Measurements from ENCODE around the gene KRTAP5-10. TPM values are rescaled to one million over a fixed set of nuclear protein-coding genes. Genes with fewer than 3 reads are reported as not detected.
A peak's percentile ranks its signal among the peaks of the same experiment; 100 is the strongest.
"Not testable (repeated sequence)": the region's sequence is repeated elsewhere in the genome, so short reads cannot be mapped to it uniquely, and the experiment has no call there.

The KRTAP5-10 gene
- total RNA-seq, 1 experiment from 2014 or later, result not detected

DNA sequence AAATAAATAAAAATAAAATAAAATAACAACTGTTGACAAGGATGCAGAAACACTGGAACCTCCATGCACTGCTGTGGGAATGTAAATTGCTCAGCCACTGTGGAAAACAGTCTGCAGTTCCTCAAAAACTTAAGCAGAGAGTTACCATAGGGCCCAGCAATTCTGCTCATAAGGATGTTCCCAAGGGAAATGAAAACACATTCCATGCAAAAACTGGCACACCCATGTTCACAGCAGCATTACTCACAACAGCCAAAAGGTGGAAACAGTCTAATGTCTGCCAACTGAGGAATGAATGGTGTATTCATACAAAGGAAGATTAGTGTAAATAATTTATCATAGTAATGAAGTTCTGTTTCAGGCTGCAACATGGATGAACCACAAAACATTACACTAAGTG, 3.2 kb upstream of the KRTAP5-10 start:
- BruUV-seq (replicated peaks), result no TSS peak
- DNase-seq, result no peak
- Mint-ChIP-seq H3K9me3 (ENCODE audit: low read depth, unreplicated experiment) (peaks cover 4% of the 10 kb centered on the region), H3K4me1 (ENCODE audit: low read depth, unreplicated experiment) (peaks cover 8% of the 10 kb centered on the region), H3K4me3 (ENCODE audit: low read depth, unreplicated experiment) (no peak overlapping the region), H3K27me3 (ENCODE audit: unreplicated experiment) (peaks cover 96% of the 10 kb centered on the region), H3K27ac (ENCODE audit: unreplicated experiment) (no peak overlapping the region), H3K36me3 (ENCODE audit: insufficient read depth, unreplicated experiment) (no peaks in the 10 kb centered on the region)
- TF ChIP-seq, protein P1, sequence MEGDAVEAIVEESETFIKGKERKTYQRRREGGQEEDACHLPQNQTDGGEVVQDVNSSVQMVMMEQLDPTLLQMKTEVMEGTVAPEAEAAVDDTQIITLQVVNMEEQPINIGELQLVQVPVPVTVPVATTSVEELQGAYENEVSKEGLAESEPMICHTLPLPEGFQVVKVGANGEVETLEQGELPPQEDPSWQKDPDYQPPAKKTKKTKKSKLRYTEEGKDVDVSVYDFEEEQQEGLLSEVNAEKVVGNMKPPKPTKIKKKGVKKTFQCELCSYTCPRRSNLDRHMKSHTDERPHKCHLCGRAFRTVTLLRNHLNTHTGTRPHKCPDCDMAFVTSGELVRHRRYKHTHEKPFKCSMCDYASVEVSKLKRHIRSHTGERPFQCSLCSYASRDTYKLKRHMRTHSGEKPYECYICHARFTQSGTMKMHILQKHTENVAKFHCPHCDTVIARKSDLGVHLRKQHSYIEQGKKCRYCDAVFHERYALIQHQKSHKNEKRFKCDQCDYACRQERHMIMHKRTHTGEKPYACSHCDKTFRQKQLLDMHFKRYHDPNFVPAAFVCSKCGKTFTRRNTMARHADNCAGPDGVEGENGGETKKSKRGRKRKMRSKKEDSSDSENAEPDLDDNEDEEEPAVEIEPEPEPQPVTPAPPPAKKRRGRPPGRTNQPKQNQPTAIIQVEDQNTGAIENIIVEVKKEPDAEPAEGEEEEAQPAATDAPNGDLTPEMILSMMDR (IDR thresholded peaks at IDR 0.05; ENCODE audit: unreplicated experiment), result no peak
- CTCF ChIA-PET, result no interaction called here
- intact Hi-C loops (cut with micrococcal nuclease; ENCODE audit: unreplicated experiment), result no loop called here

DNA sequence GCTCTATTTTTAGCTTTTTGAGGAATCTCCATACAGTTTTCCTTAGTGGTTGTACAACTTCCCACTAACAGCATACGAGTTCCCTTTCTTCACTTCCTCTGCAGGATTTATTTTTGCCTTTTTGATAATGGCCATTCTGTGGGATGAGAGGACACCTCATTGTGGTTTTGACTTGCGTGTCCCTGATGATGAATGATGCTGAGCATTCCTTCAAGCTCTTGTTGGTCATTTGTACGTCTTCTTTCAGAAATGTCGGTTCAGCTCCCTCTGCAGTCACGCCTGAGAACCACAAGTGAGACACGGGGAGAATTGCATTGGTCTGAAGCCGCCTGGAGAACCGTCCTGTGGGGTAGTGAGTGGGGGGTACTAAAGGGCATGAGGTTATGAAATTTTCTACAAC, 2.0 kb upstream of the KRTAP5-10 start:
- CTCF ChIA-PET, result interaction anchor here (0.8 to 1.7 kb wide), 2 partner anchors 13 to 16 kb away, joined by 3 to 5 read pairs; no protein-coding TSS in a partner anchor
- Mint-ChIP-seq H3K4me3 (ENCODE audit: low read depth, unreplicated experiment) (no peak overlapping the region), H3K27me3 (ENCODE audit: unreplicated experiment) (peaks cover 95% of the 10 kb centered on the region), H3K9me3 (ENCODE audit: low read depth, unreplicated experiment) (peaks cover 4% of the 10 kb centered on the region), H3K4me1 (ENCODE audit: low read depth, unreplicated experiment) (peaks cover 8% of the 10 kb centered on the region), H3K27ac (ENCODE audit: unreplicated experiment) (no peak overlapping the region), H3K36me3 (ENCODE audit: insufficient read depth, unreplicated experiment) (no peaks in the 10 kb centered on the region)
- TF ChIP-seq, protein P1 (IDR thresholded peaks at IDR 0.05; ENCODE audit: unreplicated experiment), result no peak
- intact Hi-C loops (cut with micrococcal nuclease; ENCODE audit: unreplicated experiment), result no loop called here
- BruUV-seq (replicated peaks), result no TSS peak
- DNase-seq, result peak; percentile 30

DNA sequence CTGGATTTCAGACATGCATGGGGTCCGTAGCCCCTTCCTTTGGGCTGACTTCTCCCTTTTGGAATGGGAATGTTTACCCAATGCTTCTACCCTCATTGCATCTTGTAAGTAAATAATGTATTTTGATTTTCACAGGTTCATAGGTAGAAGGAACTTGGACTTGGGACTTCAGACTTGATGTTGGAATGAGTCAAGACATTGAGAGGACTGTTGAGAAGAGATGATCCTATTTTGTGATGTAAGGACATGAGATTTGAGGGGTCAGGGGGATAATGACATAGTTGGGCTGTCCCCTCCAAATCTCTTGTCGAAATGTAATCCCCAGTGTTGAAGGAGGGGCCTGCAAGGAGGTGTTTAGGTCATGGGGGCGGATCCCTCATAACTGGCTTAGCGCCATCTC, 933 bp upstream of the KRTAP5-10 start:
- Mint-ChIP-seq H3K9me3 (ENCODE audit: low read depth, unreplicated experiment) (peaks cover 4% of the 10 kb centered on the region), H3K4me1 (ENCODE audit: low read depth, unreplicated experiment) (peaks cover 8% of the 10 kb centered on the region), H3K36me3 (ENCODE audit: insufficient read depth, unreplicated experiment) (no peaks in the 10 kb centered on the region), H3K27ac (ENCODE audit: unreplicated experiment) (no peak overlapping the region), H3K4me3 (ENCODE audit: low read depth, unreplicated experiment) (no peak overlapping the region), H3K27me3 (ENCODE audit: unreplicated experiment) (peaks cover 95% of the 10 kb centered on the region)
- no peak for DNase-seq
- TF ChIP-seq, protein P1 (IDR thresholded peaks at IDR 0.05; ENCODE audit: unreplicated experiment), result no peak
- BruUV-seq (replicated peaks), result no TSS peak
- CTCF ChIA-PET, result interaction anchor here (1.7 kb wide), 1 partner anchor 15 kb away, joined by 5 read pairs; no protein-coding TSS in a partner anchor
- intact Hi-C loops (cut with micrococcal nuclease; ENCODE audit: unreplicated experiment), result no loop called here

DNA sequence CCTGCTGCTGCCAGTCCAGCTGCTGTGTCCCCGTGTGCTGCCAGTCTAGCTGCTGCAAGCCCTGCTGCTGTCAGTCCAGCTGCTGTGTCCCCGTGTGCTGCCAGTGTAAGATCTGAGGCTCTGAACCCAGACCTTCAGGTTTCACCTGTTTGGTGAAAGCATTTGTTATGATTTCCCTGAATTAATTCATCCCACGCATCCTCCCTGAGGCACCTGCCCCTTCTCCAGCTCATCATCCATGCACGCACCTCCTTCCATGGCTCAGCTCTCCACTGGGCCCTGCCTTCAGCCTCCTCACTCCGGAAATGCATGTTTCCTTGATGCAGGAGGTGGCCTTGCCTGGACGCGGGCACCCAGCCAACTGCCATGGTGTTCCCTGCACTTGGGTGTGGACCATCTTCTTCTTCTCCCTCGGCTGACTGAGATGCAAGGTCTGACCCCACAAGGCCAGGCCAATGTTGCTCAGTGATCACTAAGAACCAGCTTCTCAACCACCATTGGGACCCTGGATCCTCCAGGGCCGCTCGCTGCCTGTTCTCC, 788 bp downstream of the KRTAP5-10 start:
- intact Hi-C loops (cut with micrococcal nuclease; ENCODE audit: unreplicated experiment), result no loop called here
- DNase-seq, result peak; percentile 33
- no TSS peak for BruUV-seq (replicated peaks)
- TF ChIP-seq, protein P1 (IDR thresholded peaks at IDR 0.05; ENCODE audit: unreplicated experiment), result no peak
- Mint-ChIP-seq H3K27ac (ENCODE audit: unreplicated experiment) (no peak overlapping the region), H3K27me3 (ENCODE audit: unreplicated experiment) (peaks cover 96% of the 10 kb centered on the region), H3K36me3 (ENCODE audit: insufficient read depth, unreplicated experiment) (no peaks in the 10 kb centered on the region), H3K9me3 (ENCODE audit: low read depth, unreplicated experiment) (peaks cover 4% of the 10 kb centered on the region), H3K4me3 (ENCODE audit: low read depth, unreplicated experiment) (no peak overlapping the region), H3K4me1 (ENCODE audit: low read depth, unreplicated experiment) (peaks cover 8% of the 10 kb centered on the region)
- CTCF ChIA-PET, result no interaction called here

DNA sequence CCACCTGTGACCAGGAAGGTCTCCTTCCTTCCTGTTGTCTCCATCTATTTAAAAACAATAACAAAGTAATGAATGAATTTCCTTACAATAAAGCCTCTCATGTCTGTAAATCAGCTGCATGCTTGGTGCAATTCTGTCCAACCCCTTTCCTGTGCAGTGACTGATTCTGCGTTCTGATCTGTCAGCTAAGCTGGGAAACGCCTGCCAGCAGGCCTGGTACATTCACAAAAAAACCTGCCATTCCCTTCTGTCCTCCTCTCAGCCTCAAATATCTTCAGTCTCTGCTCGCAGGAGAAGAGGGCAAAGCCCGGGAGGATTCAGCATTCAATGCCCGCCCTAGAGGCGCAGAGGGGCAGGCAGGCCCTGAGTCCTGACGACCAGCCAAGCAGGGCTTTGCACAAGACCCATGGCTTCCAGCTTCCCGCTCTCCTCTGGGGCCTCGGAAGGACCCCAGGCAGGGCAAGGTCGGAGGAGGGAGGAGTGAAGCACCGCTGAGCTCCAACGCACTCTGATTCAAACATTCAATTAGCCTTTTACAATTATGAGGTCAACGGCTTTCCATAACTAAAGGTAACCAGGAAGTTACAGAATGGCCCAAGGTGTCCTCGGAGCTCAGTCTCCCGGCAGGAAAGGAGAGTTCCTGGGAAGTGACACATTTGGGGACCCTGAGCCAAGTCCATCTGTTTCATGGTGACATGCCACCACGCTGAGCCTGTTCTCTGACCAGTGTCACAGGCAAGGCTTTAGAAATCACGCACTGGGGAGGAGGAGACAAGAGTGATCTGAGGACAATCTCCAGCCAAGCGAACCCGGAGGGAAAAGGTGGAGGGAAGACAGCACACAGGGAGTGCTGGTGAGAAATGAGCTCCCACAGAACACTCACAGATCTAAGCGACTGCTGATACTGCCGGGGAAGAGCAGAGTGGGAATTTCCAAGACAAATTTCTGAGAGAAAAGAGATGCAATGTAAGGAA, 1.6 kb downstream of the KRTAP5-10 start:
- H3K9me3 Mint-ChIP-seq (ENCODE audit: low read depth, unreplicated experiment); H3K4me3 Mint-ChIP-seq (ENCODE audit: low read depth, unreplicated experiment); BruUV-seq (replicated peaks); H3K27ac Mint-ChIP-seq (ENCODE audit: unreplicated experiment); intact Hi-C loops (cut with micrococcal nuclease; ENCODE audit: unreplicated experiment); DNase-seq; H3K36me3 Mint-ChIP-seq (ENCODE audit: insufficient read depth, unreplicated experiment); H3K4me1 Mint-ChIP-seq (ENCODE audit: low read depth, unreplicated experiment); CTCF ChIA-PET: not testable (repeated sequence)
- H3K27me3 Mint-ChIP-seq (ENCODE audit: unreplicated experiment), result peaks cover 90% of the 10 kb centered on the region

DNA sequence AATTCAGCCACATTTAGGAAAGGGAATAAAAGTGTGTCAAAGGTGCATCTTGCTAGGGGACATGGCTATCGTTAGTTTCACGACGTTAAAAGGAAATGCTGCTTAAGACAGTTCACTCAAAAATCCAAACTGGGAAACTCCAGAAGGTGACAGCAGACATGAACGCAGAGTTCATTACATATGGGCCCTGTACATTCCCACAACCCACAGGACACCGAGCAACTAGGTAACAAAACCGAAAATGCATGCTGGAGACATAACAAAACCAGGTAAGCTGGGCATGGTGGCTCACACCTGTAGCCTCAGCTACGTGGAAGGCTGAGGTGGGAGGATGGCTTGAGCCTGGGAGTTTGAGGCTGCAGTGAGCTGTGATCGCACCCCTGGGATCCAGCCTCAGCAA, 2.3 kb downstream of the KRTAP5-10 start:
- intact Hi-C loops (cut with micrococcal nuclease; ENCODE audit: unreplicated experiment); CTCF ChIA-PET; BruUV-seq (replicated peaks); H3K4me1 Mint-ChIP-seq (ENCODE audit: low read depth, unreplicated experiment); H3K27ac Mint-ChIP-seq (ENCODE audit: unreplicated experiment); H3K9me3 Mint-ChIP-seq (ENCODE audit: low read depth, unreplicated experiment); DNase-seq; H3K4me3 Mint-ChIP-seq (ENCODE audit: low read depth, unreplicated experiment); H3K36me3 Mint-ChIP-seq (ENCODE audit: insufficient read depth, unreplicated experiment): not testable (repeated sequence)
- H3K27me3 Mint-ChIP-seq (ENCODE audit: unreplicated experiment), result peaks cover 91% of the 10 kb centered on the region

All from Calu3 (cell line).